Measurements from ENCODE around the gene TMEM74B. TPM values are rescaled to one million over a fixed set of nuclear protein-coding genes. Genes with fewer than 3 reads are reported as not detected.

TMEM74B gene
- total RNA-seq, 1 experiment from 2014 or later: 4.9 TPM

DNA sequence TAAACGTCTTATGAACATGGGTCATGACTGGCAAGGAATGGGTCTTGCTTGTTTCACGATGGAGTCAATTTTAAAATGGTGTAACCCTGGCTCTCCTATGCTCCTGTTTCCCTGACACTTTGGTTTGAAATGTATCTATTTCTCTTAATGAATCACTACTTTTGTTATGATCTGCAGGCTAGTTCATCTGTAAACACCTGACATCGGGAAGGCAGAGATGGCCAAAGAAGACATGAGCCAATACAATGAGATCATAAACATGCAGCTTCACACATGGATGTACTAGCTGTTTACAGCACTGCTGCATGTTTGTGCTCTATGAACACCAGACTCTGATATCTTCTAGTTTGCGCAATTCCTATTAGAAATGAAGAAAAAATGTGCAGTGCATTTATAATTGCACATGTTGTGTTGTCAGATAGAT, 30.1 kb upstream of the TMEM74B start:
- TF ChIP-seq, protein P1, sequence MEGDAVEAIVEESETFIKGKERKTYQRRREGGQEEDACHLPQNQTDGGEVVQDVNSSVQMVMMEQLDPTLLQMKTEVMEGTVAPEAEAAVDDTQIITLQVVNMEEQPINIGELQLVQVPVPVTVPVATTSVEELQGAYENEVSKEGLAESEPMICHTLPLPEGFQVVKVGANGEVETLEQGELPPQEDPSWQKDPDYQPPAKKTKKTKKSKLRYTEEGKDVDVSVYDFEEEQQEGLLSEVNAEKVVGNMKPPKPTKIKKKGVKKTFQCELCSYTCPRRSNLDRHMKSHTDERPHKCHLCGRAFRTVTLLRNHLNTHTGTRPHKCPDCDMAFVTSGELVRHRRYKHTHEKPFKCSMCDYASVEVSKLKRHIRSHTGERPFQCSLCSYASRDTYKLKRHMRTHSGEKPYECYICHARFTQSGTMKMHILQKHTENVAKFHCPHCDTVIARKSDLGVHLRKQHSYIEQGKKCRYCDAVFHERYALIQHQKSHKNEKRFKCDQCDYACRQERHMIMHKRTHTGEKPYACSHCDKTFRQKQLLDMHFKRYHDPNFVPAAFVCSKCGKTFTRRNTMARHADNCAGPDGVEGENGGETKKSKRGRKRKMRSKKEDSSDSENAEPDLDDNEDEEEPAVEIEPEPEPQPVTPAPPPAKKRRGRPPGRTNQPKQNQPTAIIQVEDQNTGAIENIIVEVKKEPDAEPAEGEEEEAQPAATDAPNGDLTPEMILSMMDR (conservative IDR thresholded peaks at IDR 0.05): no peak
- Histone ChIP-seq H3K27me3 (ENCODE audit: insufficient read depth, low read length) (no peaks in the 10 kb centered on the region), H2BK5ac (ENCODE audit: insufficient read length, low read length) (no peak overlapping the region), H4K5ac (ENCODE audit: insufficient read length, low read depth, low read length) (no peak overlapping the region), H2BK20ac (ENCODE audit: low read depth, low read length, poor library complexity, severe bottlenecking) (no peak overlapping the region), H3T11ph (ENCODE audit: low read length) (no peak overlapping the region), H3K4me1 (ENCODE audit: insufficient read depth, low read length) (peaks cover 5% of the 10 kb centered on the region; the same call in 1 of the 2 replicates), H3K14ac (ENCODE audit: insufficient read depth, low read length) (no peak overlapping the region), H4K91ac (ENCODE audit: insufficient read length, low read depth, low read length) (no peak overlapping the region), H3K56ac (ENCODE audit: insufficient read length, low read depth, low read length) (no peak overlapping the region), H3K4me2 (ENCODE audit: insufficient read depth, insufficient read length, low read length) (no peak overlapping the region), H3K9ac (ENCODE audit: extremely low read depth, insufficient read length, low read length) (no peak overlapping the region), H2BK15ac (ENCODE audit: low read depth, low read length) (no peak overlapping the region), H3K79me2 (ENCODE audit: insufficient read depth, low read length) (no peaks in the 10 kb centered on the region), H4K8ac (replicated peaks; ENCODE audit: insufficient read length, low read depth, low read length) (no peak overlapping the region), H3K4ac (ENCODE audit: low read depth, low read length) (no peak overlapping the region), H3K18ac (ENCODE audit: insufficient read length, low read depth, low read length) (no peak overlapping the region), H2AK5ac (ENCODE audit: insufficient read length, low read length) (no peak overlapping the region), H3K79me1 (ENCODE audit: insufficient read depth, low read depth, low read length, poor library complexity, severe bottlenecking) (no peaks in the 10 kb centered on the region), H2AFZ (ENCODE audit: low read length) (no peak overlapping the region), H2BK120ac (ENCODE audit: low read depth, low read length, poor library complexity, severe bottlenecking) (no peak overlapping the region), H2BK12ac (ENCODE audit: insufficient read length, low read depth, low read length) (no peak overlapping the region), H3K23ac (ENCODE audit: insufficient read length, low read depth, low read length) (no peak overlapping the region), H3K27ac (ENCODE audit: insufficient read length, low read depth, low read length) (no peak overlapping the region), H3K23me2 (ENCODE audit: insufficient read length, low read depth, low read length, poor library complexity, severe bottlenecking) (no peaks in the 10 kb centered on the region), H4K20me1 (ENCODE audit: control insufficient read depth, insufficient read depth, insufficient read length) (no peaks in the 10 kb centered on the region), H3K9me3 (ENCODE audit: control insufficient read depth, low read depth, low read length) (no peaks in the 10 kb centered on the region)
- no peak for DNase-seq
- peaks cover 1 to 9% (median 2%) of the 10 kb centered on the region in 3 experiments; a peak in 3 of 7 replicates for H3K36me3 Mint-ChIP-seq (ENCODE audit: insufficient read depth in 1 of 3, low read depth in 3 of 3)
- H3K27me3 Mint-ChIP-seq (ENCODE audit: low read depth): peaks cover 38% of the 10 kb centered on the region
- no peak overlapping the region for H3K27ac Mint-ChIP-seq
- peaks cover 13 to 21% of the 10 kb centered on the region in 2 experiments for H3K9me3 Mint-ChIP-seq
- peaks cover 34 to 39% of the 10 kb centered on the region in 2 experiments for H3K4me1 Mint-ChIP-seq
- WGBS (ENCODE audit: extremely low coverage, insufficient read length, low lambda C conversion rate): no CpG with 5 or more reads among the region's 4 CpGs
- H3K4me3 Mint-ChIP-seq: no peak overlapping the region

Data from H9 (cell line).